HCT116 (cell line): Measurements from ENCODE around the gene CCS.

ENCODE experiments used
- EZH2 ChIP-seq: fragments of 200-600 bp; sonication (generic); IDR thresholded peaks from 2 replicates; pipeline ENCODE4 v1.6.1; 2017; ENCODE audit warnings: antibody characterized with exemption, mixed run types
- JUND ChIP-seq: IDR thresholded peaks from 2 replicates; pipeline ENCODE4 v1.6.1; 2012
- POLR2A ChIP-seq: IDR thresholded peaks from 2 replicates; pipeline ENCODE4 v1.7.0; 2011; ENCODE audit warnings: borderline replicate concordance; ENCODE audit not compliant: insufficient read depth, insufficient read length; ENCODE audit errors: extremely low read depth
- POLR2AphosphoS5 ChIP-seq: IDR thresholded peaks from 2 replicates; pipeline ENCODE4 v1.6.1; 2011; ENCODE audit warnings: mild to moderate bottlenecking, low read depth, low read length, moderate library complexity
- RAD21 ChIP-seq: IDR thresholded peaks from 2 replicates; pipeline ENCODE4 v1.6.1; 2012; ENCODE audit warnings: low read depth, mild to moderate bottlenecking
- TF ChIP-seq, protein P1 (sequence below), 3 experiments: fragments of 200-600 bp in 1 of 3; sonication (generic) in 1 of 3; IDR thresholded peaks in 2 of 3; conservative IDR thresholded peaks in 1 of 3; 2 replicates each; pipeline ENCODE4 v1.5.1; 2012 to 2017; ENCODE audit warnings: low read depth in 2 of 3, low read length in 2 of 3, antibody characterized with exemption in 1 of 3, borderline replicate concordance in 1 of 3, control low read depth in 1 of 3, mild to moderate bottlenecking in 1 of 3, mixed read lengths in 1 of 3, mixed run types in 1 of 3, moderate library complexity in 1 of 3; ENCODE audit not compliant: insufficient read depth in 1 of 3

DNA sequence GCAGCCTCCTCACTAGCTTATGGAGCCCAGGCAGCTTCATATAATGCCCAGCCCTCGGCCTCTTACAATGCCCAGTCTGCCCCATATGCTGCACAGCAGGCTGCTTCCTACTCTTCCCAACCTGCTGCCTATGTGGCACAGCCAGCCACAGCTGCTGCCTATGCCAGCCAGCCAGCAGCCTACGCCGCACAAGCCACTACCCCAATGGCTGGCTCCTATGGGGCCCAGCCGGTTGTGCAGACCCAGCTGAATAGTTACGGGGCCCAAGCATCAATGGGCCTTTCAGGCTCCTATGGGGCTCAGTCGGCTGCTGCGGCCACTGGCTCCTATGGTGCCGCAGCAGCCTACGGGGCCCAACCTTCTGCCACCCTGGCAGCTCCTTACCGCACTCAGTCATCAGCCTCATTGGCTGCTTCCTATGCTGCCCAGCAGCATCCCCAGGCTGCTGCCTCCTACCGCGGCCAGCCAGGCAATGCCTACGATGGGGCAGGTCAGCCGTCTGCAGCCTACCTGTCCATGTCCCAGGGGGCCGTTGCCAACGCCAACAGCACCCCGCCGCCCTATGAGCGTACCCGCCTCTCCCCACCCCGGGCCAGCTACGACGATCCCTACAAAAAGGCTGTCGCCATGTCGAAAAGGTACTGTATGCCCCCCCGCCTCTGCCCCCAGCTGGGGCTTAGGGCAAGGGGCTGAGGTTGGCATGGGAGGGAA, 32.2 kb downstream of the CCS start:
- TF ChIP-seq JUND (no peak), EZH2 (no peak), POLR2A (no peak), RAD21 (no peak), POLR2AphosphoS5 (no peak)
- TF ChIP-seq, protein P1, sequence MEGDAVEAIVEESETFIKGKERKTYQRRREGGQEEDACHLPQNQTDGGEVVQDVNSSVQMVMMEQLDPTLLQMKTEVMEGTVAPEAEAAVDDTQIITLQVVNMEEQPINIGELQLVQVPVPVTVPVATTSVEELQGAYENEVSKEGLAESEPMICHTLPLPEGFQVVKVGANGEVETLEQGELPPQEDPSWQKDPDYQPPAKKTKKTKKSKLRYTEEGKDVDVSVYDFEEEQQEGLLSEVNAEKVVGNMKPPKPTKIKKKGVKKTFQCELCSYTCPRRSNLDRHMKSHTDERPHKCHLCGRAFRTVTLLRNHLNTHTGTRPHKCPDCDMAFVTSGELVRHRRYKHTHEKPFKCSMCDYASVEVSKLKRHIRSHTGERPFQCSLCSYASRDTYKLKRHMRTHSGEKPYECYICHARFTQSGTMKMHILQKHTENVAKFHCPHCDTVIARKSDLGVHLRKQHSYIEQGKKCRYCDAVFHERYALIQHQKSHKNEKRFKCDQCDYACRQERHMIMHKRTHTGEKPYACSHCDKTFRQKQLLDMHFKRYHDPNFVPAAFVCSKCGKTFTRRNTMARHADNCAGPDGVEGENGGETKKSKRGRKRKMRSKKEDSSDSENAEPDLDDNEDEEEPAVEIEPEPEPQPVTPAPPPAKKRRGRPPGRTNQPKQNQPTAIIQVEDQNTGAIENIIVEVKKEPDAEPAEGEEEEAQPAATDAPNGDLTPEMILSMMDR (IDR thresholded peaks at IDR 0.05 in 2 of 3, conservative IDR thresholded peaks at IDR 0.05 in 1 of 3; ENCODE audit: borderline replicate concordance in 1 of 3, insufficient read depth in 1 of 3, low read depth in 2 of 3, low read length in 2 of 3): no peak
